ENCODE measurements around the gene AKT3.

- TF ChIP-seq CTCF (IDR thresholded peaks at IDR 0.05 in 4 of 5, conservative IDR thresholded peaks at IDR 0.05 in 1 of 5) (no peak), POLR2A (IDR thresholded peaks at IDR 0.05) (no peak)
Observed at GRCh38 chr1:243725075-243725474, 125.0 kb downstream of the AKT3 start.

All from gastrocnemius medialis (tissue), 4 donors.